Activated CD4-positive, alpha-beta T cell treated with anti-CD3 and anti-CD28 coated beads, Interleukin-2, amount 50 U/mL, for 4 hours (primary cell): ENCODE data around the gene ATP2B2.
"Not testable (repeated sequence)": the region's sequence is repeated elsewhere in the genome, so short reads cannot be mapped to it uniquely, and the experiment has no call there.

ENCODE experiments used
- DNase-seq, 2 experiments: peaks; one replicate each; pipeline ENCODE4 v3.0.0-alpha.2; 2020

The ATP2B2 gene

GRCh38 chr3:10397879-10398278 lies 107.5 kb downstream of the ATP2B2 start:
- DNase-seq = no peak

GRCh38 chr3:10396931-10397330 lies 108.5 kb downstream of the ATP2B2 start:
- DNase-seq = no peak

- DNase-seq = no peak
Observed at GRCh38 chr3:10396083-10396482, 109.3 kb downstream of the ATP2B2 start.

GRCh38 chr3:10395671-10396070 lies 109.7 kb downstream of the ATP2B2 start:
- no peak for DNase-seq

- DNase-seq = no peak
Observed at GRCh38 chr3:10395196-10395595, 110.2 kb downstream of the ATP2B2 start.

- DNase-seq = no peak
Observed at GRCh38 chr3:10394491-10395025, 110.8 kb downstream of the ATP2B2 start.

GRCh38 chr3:10393514-10393913 lies 111.9 kb downstream of the ATP2B2 start:
- DNase-seq = no peak

- DNase-seq = no peak
Observed at GRCh38 chr3:10392906-10393461, 112.4 kb downstream of the ATP2B2 start.

- no peak for DNase-seq
Observed at GRCh38 chr3:10392244-10392643, 113.1 kb downstream of the ATP2B2 start.

GRCh38 chr3:10391391-10391790 lies 114.0 kb downstream of the ATP2B2 start:
- no peak for DNase-seq

GRCh38 chr3:10390641-10391373 lies 114.6 kb downstream of the ATP2B2 start:
- DNase-seq = no peak

GRCh38 chr3:10389995-10390394 lies 115.4 kb downstream of the ATP2B2 start:
- DNase-seq = no peak

- no peak for DNase-seq
Observed at GRCh38 chr3:10389339-10389738, 116.0 kb downstream of the ATP2B2 start.

GRCh38 chr3:10387881-10388609 lies 117.3 kb downstream of the ATP2B2 start:
- no peak for DNase-seq

GRCh38 chr3:10386121-10386520 lies 119.3 kb downstream of the ATP2B2 start:
- DNase-seq = no peak

- DNase-seq = no peak
Observed at GRCh38 chr3:10384541-10385360, 120.6 kb downstream of the ATP2B2 start.

GRCh38 chr3:10383850-10384248 lies 121.5 kb downstream of the ATP2B2 start:
- no peak for DNase-seq

GRCh38 chr3:10382892-10383849 lies 122.2 kb downstream of the ATP2B2 start:
- no peak for DNase-seq

- not testable (repeated sequence) for DNase-seq
Observed at GRCh38 chr3:10382445-10382844, 122.9 kb downstream of the ATP2B2 start.

- DNase-seq = no peak
Observed at GRCh38 chr3:10381336-10381735, 124.0 kb downstream of the ATP2B2 start.

GRCh38 chr3:10380906-10381305 lies 124.5 kb downstream of the ATP2B2 start:
- DNase-seq = no peak

GRCh38 chr3:10379961-10380360 lies 125.4 kb downstream of the ATP2B2 start:
- no peak for DNase-seq
